Upper lobe of left lung (tissue), 6 donors: ENCODE measurements around the gene CEP152. TPM values are rescaled to one million over a fixed set of nuclear protein-coding genes. Genes with fewer than 3 reads are reported as not detected.
A peak's percentile ranks its signal among the peaks of the same experiment; 100 is the strongest.

Experiments used
- ATAC-seq, 2 donors: fragments of 200-7000 bp; cut with Tn5 transposase; one replicate each; pipeline ENCODE4 v1.9.1; 2022; ENCODE audit warnings: mild to moderate bottlenecking in 2 of 2, moderate library complexity in 2 of 2; ENCODE audit not compliant: low FRiP score in 2 of 2
- DNase-seq, 2 donors: peaks; one replicate each; pipeline ENCODE4 v3.0.0-alpha.2; 2019 to 2020
- H3K27ac ChIP-seq, 4 donors: fragments of 200-600 bp; sonication (generic); one replicate each; pipeline ENCODE4 v1.5.1; 2016 to 2019
- H3K27me3 ChIP-seq, 4 donors: fragments of 200-600 bp; sonication (generic); one replicate each; pipeline ENCODE4 v1.5.1; 2017 to 2019
- H3K36me3 ChIP-seq, 4 donors: fragments of 200-600 bp; sonication (generic); one replicate each; pipeline ENCODE4 v1.5.1; 2016 to 2019
- H3K4me1 ChIP-seq, 4 donors: fragments of 200-600 bp; sonication (generic); one replicate each; pipeline ENCODE4 v1.5.1; 2018 to 2019
- H3K4me3 ChIP-seq, 4 donors: fragments of 200-600 bp; sonication (generic); one replicate each; pipeline ENCODE4 v1.5.1; 2017 to 2019; ENCODE audit warnings: mild to moderate bottlenecking in 2 of 4, moderate library complexity in 1 of 4
- H3K9me3 ChIP-seq, 4 donors: fragments of 200-600 bp; sonication (generic); one replicate each; pipeline ENCODE4 v1.5.1; 2018 to 2019
- CTCF ChIP-seq, 6 experiments: fragments of 450-650 bp in 4 of 6; fragments of 200-600 bp in 2 of 6; sonication (generic) in 2 of 6; IDR thresholded peaks; one replicate each; pipeline ENCODE4 v1.5.1; 2016 to 2019; ENCODE audit warnings: antibody characterized with exemption in 6 of 6
- EP300 ChIP-seq, 4 donors: sonication (generic); formaldehyde crosslinking; IDR thresholded peaks; one replicate each; pipeline ENCODE4 v1.5.1; 2017; ENCODE audit warnings: antibody characterized with exemption in 4 of 4, control low read depth in 2 of 4
- POLR2A ChIP-seq, 4 donors: fragments of 450-650 bp; IDR thresholded peaks; one replicate each; pipeline ENCODE4 v1.5.1; 2016 to 2017; ENCODE audit warnings: antibody characterized with exemption in 4 of 4, mild to moderate bottlenecking in 2 of 4
- POLR2AphosphoS5 ChIP-seq, 2 donors: sonication (generic); formaldehyde crosslinking; IDR thresholded peaks; one replicate each; pipeline ENCODE4 v1.5.1; 2017; ENCODE audit warnings: antibody characterized with exemption in 2 of 2
- WGBS, 2 donors: methylation state at CpG; one replicate each; pipeline ENCODE4 v1.1.5; 2017 to 2018; 5-methylcytosine and 5-hydroxymethylcytosine counted together
- total RNA-seq, 6 donors: library from RNA; depleted of rRNA in 4 of 6; stranded (reverse); fragments of >200 nt in 4 of 6; gene quantifications; one replicate each; pipeline versions ENCODE4 v1.1.0 to v1.2.1, GENCODE V29; 2016 to 2021
- donor health status: DM: no; HTN: no; CAD: no; lungs with moderate emphysema.
- donor health status: DM: no; HTN: yes; CAD: no; lungs with severe emphysema.

Gene CEP152
- total RNA-seq, 6 donors from 2014 or later, result 2.3 to 58.9 (median 8.4) TPM

- no peak for TF ChIP-seq POLR2A (IDR thresholded peaks at IDR 0.05)
- TF ChIP-seq CTCF (IDR thresholded peaks at IDR 0.05), result no peak
- TF ChIP-seq POLR2AphosphoS5 (IDR thresholded peaks at IDR 0.05), result no peak
- no peak for TF ChIP-seq EP300 (IDR thresholded peaks at IDR 0.05)
- H3K4me1 ChIP-seq, result peaks cover 8 to 19% (median 12%) of the 10 kb centered on the region in 4 donors
- 11 to 13% methylated on average over 18 to 20 of the region's 25 CpGs for WGBS, 2 donors
- no peak for ATAC-seq
- H3K27ac ChIP-seq, result peak overlapping the region in 1 of 4 donors; percentile 82
- H3K36me3 ChIP-seq, result no peaks in the 10 kb centered on the region
- no peaks in the 10 kb centered on the region for H3K27me3 ChIP-seq
- no peaks in the 10 kb centered on the region for H3K9me3 ChIP-seq
- peak overlapping the region; percentile 50 to 97 (median 94) for H3K4me3 ChIP-seq
- no peak for DNase-seq
Measured at GRCh38 chr15:48811325-48811958, 573 bp upstream of the CEP152 start.

- TF ChIP-seq POLR2A (IDR thresholded peaks at IDR 0.05) (no peak), CTCF (IDR thresholded peaks at IDR 0.05) (no peak), EP300 (IDR thresholded peaks at IDR 0.05) (no peak)
- WGBS, 2 donors, result 67 to 72% methylated on average over 2 of the region's 2 CpGs
- Histone ChIP-seq H3K36me3 (no peaks in the 10 kb centered on the region), H3K4me3 (no peak overlapping the region), H3K27ac (no peak overlapping the region), H3K9me3 (no peaks in the 10 kb centered on the region), H3K4me1 (peaks cover 5 to 11% (median 5%) of the 10 kb centered on the region in 4 donors), H3K27me3 (no peaks in the 10 kb centered on the region)
- no peak for DNase-seq
- no peak for ATAC-seq
Measured at GRCh38 chr15:48806151-48806550, 4.7 kb downstream of the CEP152 start.

- Histone ChIP-seq H3K9me3 (no peaks in the 10 kb centered on the region), H3K27ac (no peak overlapping the region), H3K4me1 (peaks cover 5 to 10% (median 5%) of the 10 kb centered on the region in 4 donors), H3K27me3 (no peaks in the 10 kb centered on the region), H3K4me3 (no peak overlapping the region), H3K36me3 (no peaks in the 10 kb centered on the region)
- DNase-seq (no peak), ATAC-seq (no peak)
- WGBS, 2 donors, result 45 to 93% methylated on average over 1 to 2 of the region's 2 CpGs
- no peak for TF ChIP-seq CTCF (IDR thresholded peaks at IDR 0.05)
- TF ChIP-seq EP300 (IDR thresholded peaks at IDR 0.05), result no peak
- no peak for TF ChIP-seq POLR2A (IDR thresholded peaks at IDR 0.05)
- no peak for TF ChIP-seq POLR2AphosphoS5 (IDR thresholded peaks at IDR 0.05)
Measured at GRCh38 chr15:48805591-48805990, 5.3 kb downstream of the CEP152 start.

- Histone ChIP-seq H3K27ac (no peak overlapping the region), H3K4me3 (no peak overlapping the region), H3K9me3 (no peaks in the 10 kb centered on the region), H3K4me1 (no peaks in the 10 kb centered on the region), H3K36me3 (no peaks in the 10 kb centered on the region), H3K27me3 (no peaks in the 10 kb centered on the region)
- TF ChIP-seq EP300 (IDR thresholded peaks at IDR 0.05), result no peak
- TF ChIP-seq CTCF (IDR thresholded peaks at IDR 0.05), result no peak
- no peak for TF ChIP-seq POLR2AphosphoS5 (IDR thresholded peaks at IDR 0.05)
- TF ChIP-seq POLR2A (IDR thresholded peaks at IDR 0.05), result no peak
- ATAC-seq, result no peak
- 91 to 100% methylated on average over 2 of the region's 2 CpGs for WGBS, 2 donors
- no peak for DNase-seq
Measured at GRCh38 chr15:48803877-48804276, 7.0 kb downstream of the CEP152 start.

- ATAC-seq, result peak in 1 of 2 donors; percentile 57
- Histone ChIP-seq H3K36me3 (no peaks in the 10 kb centered on the region), H3K4me1 (no peaks in the 10 kb centered on the region), H3K4me3 (no peak overlapping the region), H3K27me3 (no peaks in the 10 kb centered on the region), H3K9me3 (no peaks in the 10 kb centered on the region), H3K27ac (no peak overlapping the region)
- no peak for DNase-seq
- TF ChIP-seq EP300 (IDR thresholded peaks at IDR 0.05) (no peak), POLR2AphosphoS5 (IDR thresholded peaks at IDR 0.05) (no peak), CTCF (IDR thresholded peaks at IDR 0.05) (no peak), POLR2A (IDR thresholded peaks at IDR 0.05) (no peak)
Measured at GRCh38 chr15:48802867-48803266, 8.0 kb downstream of the CEP152 start.
